Measurements from ENCODE around the gene GRID1.
"Not testable (repeated sequence)": the region's sequence is repeated elsewhere in the genome, so short reads cannot be mapped to it uniquely, and the experiment has no call there.

The GRID1 gene

GRCh38 chr10:86248062-86248461 is 118.5 kb downstream of the GRID1 start:
- no peak for DNase-seq

GRCh38 chr10:86247588-86247987 is 119.0 kb downstream of the GRID1 start:
- no peak for DNase-seq

DNA sequence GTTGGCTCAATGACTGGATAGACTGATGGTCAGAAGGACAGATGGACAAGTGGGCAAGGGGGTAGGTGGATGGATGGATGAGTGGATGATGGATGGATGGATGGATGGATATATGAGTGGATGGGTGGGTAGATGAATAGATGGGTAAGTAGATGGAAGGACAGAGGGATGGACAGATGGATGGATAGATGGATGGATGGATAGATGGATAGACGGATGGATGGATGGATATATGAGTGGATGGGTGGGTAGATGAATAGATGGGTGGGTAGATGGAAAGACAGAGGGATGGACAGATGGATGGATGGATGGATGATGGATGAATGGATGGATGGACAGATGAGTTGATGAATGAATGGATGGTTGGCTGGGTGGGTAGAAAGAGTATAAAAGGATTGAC is 119.5 kb downstream of the GRID1 start:
- no peak for DNase-seq

GRCh38 chr10:86246279-86246940 is 120.2 kb downstream of the GRID1 start:
- no peak for DNase-seq

DNA sequence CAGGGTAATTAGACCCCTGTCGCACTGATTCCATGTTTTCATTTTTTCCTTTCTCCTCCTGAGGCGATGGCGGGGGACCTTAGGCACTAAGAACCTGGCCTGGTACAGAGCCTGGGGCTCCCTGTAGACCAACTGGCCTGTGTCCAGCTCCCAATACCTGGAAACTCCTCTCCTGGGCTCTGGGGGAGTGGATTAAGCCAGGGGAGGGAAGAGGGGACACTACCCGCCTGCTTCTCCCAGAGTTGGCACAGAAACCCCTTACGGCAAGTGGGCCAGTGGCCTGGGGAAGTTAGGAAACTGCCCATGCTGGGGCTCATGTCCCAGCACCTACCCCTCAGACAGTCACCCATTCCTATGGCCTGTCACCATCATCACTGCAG is 121.6 kb downstream of the GRID1 start:
- no peak for DNase-seq

GRCh38 chr10:86244297-86245014 is 122.1 kb downstream of the GRID1 start:
- no peak for DNase-seq

DNA sequence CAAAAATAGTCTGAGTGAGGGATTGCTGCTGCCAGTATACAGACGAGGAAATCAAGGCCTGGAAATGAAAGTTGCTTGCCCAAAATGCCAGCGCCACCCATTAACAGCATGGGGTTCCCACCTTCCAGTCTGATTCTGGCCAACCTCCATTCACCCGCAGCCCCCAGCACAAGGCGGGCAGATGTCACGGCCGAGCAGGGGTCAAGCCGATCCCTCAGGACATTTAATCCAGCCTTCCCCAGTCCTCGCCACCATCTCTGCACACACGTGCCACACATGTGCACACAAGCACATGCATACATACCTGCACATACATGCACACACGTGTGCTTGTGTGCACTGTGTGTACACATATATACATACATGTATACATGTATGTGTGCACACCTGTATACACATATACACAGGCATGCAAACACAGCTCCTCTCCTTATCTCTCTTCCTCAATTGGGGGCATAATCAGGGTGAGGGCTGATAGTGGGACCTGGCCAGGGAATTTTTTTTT is 122.9 kb downstream of the GRID1 start:
- no peak for DNase-seq

DNA sequence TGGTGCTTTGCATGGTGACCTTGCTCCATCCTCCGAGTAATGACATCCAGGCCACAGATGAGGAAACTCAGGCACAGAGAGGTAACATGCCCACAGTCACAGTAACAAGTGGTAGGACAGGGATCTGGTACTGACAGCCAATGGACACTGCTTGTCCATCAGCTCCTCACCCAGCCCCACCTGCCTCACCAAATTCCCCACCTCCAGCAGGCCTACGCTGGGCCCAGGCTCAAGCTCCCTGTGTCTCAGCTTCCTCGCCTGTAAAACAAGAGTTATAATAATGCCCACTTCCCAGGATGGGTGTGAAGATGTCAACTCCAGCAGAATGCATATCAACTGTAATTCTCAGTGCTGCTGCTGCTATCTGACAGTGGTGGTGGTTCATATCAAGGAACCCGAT is 123.8 kb downstream of the GRID1 start:
- DNase-seq: no peak

DNA sequence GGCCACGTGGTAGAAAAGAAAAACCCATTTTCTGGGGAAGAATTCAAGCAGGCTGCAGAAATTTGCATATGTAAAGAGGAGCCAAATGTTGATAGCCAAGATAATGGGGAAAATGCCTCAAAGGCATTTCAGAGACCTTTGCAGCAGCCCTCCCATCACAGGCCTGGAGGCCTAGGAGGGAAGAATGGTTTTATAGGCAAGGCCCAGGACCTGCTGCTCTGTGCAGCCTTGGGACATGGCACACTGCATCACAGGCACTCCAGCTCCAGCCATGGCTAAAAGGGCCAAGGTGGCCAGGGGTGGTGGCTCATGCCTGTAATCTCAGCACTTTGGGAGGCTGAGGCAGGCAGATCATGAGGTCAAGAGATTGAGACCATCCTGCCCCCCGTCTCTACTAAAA is 128.5 kb downstream of the GRID1 start:
- not testable (repeated sequence) for DNase-seq

DNA sequence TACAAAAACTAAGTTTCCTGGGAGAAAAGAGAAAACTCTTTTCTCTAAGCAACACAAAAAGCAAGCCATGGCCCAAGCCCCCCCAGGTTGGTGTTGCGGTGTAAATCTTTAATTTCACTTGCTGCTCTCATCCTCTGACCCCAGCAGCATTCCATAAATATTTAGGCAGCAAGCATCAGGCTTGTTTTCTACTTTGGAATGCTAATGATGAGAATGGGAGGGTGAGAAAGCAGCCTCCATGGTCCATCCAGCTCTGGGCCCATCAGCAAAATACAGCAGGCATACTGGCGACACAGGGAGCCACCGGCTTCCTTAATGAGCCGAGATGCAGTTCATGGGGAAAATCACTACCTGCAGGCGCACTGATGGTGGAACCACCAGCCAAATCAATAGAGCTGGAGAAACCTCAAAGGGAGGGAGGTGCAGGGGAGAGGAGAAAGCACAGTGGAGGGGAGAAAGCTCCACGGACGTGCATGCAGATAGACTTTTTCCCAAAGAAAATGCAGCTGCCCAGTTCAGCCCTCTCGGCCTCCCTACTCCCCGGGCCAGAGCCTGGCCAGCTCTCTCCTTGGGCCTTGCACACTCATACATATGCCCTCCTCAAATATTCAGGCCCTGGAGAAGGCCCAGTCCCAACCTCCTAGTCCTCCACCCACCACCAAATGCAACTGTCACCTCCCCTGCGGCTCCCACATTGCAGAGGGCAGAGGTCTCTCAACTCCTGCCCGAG is 131.9 kb downstream of the GRID1 start:
- no peak for DNase-seq

DNA sequence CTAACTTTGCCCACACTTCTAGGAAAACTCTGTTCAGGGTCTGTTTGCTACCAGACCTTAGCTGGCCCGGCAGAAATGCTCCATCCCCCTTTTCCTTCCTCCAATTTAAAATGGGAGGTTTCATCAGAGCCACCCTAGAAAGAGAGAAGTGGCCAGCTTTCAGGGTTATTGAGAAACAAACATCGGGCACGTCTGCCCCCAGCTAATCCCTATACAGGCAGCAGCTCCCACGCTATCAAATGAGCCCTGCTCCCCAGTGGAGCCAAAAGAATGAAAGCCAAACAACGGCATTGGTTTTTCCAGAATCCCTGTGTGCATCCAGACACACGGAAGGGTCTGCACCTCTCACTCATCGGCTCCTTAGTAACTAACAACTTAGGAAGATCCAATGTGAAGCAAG is 132.5 kb downstream of the GRID1 start:
- no peak for DNase-seq

DNA sequence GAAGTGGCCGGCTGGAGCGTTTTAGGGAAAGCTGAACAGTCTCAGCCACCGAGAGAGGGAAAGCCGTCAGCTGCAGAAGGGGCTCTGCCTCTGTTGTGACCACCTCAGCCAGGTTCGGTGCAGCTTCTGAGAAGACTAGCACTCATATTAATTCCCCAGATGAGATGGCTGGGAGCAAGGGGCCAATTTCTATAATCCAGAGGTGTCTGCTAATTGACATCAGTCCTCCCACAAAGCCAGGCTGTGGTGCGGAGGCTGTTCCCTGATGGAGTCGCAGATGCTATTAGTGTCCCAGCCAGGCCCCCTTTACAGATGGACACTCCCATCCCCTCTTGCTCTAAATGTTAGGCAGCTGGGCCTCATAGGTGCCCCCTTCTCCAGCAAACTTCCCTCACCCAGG is 133.5 kb downstream of the GRID1 start:
- no peak for DNase-seq

DNA sequence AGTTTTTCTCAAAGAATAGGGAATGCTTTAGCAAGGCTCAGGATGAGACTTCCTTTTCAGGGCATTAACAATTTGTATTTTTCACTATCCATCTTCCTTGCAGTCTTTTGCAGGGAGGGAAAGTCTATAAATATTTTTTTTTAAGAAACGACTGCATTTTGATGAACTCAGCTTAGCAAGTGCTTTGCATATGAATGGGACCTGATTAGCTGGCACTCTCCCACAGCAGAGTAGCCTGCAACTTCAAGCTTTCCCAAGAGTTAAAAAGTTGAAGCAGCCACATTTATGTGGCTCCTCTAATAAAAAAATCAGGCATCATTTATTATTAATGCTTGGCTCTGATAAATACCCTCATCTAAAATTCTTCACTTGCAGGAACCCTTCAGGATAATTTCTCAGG is 134.0 kb downstream of the GRID1 start:
- DNase-seq: no peak

DNA sequence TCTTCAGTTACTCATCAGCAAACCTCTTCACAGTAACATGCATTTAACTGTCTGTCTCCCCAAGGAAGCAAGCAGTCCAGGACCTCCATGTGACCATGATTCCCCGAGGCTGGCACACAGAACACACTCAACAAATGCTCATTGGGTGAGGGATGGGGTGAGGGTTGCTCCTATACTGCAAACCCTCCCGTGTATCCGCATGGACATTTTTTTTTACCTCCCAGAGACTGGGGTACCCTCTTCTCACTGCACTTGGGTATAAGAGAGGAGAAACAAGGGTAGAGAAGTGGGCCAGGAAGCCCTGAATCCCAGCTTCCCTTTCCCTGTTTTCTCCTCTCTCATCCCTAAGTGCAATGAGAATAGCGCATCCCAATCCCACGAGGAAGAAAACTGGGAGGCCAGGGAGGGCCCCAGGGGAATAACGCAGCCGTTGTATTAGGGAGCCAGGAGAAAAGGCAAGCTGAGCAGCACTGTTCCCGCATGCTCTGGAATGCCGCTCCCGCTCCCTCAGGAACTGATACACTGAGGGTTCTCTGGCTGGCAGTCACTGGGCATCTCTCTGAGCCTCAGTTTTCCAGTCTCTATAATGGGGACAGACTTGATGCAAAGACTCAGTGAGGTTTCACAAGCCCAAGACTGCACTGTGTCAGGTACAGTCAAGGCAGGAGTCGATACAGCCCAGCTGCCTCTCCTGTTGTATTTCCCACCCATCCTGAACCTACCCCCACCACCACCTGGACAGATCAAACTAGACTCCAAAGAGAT is 134.6 kb downstream of the GRID1 start:
- no peak for DNase-seq

- no peak for DNase-seq
Observed at GRCh38 chr10:86230557-86231180, 135.9 kb downstream of the GRID1 start.

- DNase-seq: no peak
Observed at GRCh38 chr10:86229811-86230556, 136.6 kb downstream of the GRID1 start.

- no peak for DNase-seq
Observed at GRCh38 chr10:86229376-86229775, 137.2 kb downstream of the GRID1 start.

- no peak for DNase-seq
Observed at GRCh38 chr10:86227501-86228258, 138.9 kb downstream of the GRID1 start.

DNA sequence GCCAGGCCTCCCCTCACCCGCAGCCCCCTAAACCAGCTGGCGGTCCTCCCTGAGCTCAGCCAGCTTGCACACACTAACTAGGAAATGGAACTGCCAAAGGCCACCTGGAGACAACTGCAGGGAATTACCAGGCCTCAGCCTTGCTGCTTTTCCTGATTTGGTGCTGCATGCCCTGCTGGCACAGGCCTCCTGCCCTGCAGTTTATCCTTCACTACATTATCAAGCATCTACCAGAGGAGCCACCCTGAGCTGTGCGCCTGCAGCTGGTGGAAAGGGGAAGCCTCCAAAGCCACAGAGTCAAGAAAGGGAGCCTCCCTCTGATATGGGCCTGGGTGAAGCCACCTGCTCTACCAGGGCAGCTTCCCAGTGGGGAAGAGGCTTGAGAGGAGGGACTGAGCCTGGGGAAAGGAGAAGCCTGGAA is 139.8 kb downstream of the GRID1 start:
- DNase-seq: no peak

GRCh38 chr10:86226016-86226415 is 140.6 kb downstream of the GRID1 start:
- DNase-seq: no peak

All from stimulated activated CD8-positive, alpha-beta memory T cell treated with anti-CD3 and anti-CD28 coated beads, Interleukin-4, amount 100 ng/mL, for 48 hours (primary cell).